AML-193 (cell line): Measurements from ENCODE around the gene CTAG2.
"Not testable (repeated sequence)": the region's sequence is repeated elsewhere in the genome, so short reads cannot be mapped to it uniquely, and the experiment has no call there.

Experiments
- DNase-seq, 2 experiments: peaks; one replicate each; lab custom pipeline; 2025; lab: John Stamatoyannopoulos, UW

Gene CTAG2

DNA sequence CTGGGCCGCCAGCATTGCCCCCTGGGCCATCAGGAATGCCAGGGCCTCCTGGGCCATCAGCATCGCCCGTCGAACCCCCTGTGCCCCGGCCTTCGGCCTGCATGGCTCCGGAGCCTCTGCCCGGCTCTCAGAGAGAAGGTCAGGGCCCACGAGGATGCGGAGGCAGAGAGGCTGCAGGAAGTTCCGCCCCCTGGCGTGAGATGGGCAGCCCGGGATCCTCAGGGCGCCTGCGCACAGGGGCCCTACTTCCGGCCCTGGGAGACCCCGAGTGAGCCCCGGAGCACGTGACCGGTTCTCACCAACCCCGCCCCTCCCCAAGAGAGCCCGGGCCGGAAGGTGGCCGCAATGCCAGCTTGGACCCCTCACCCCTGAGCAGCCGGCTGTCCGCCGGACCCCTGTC lies at the start of gene CTAG2:
Gene CTAG2, minus strand, starts transcription at position 167 of the 400 bp plus-strand sequence. Its CDS starts 64 bp downstream, at position 103.
- not testable (repeated sequence) for DNase-seq

DNA sequence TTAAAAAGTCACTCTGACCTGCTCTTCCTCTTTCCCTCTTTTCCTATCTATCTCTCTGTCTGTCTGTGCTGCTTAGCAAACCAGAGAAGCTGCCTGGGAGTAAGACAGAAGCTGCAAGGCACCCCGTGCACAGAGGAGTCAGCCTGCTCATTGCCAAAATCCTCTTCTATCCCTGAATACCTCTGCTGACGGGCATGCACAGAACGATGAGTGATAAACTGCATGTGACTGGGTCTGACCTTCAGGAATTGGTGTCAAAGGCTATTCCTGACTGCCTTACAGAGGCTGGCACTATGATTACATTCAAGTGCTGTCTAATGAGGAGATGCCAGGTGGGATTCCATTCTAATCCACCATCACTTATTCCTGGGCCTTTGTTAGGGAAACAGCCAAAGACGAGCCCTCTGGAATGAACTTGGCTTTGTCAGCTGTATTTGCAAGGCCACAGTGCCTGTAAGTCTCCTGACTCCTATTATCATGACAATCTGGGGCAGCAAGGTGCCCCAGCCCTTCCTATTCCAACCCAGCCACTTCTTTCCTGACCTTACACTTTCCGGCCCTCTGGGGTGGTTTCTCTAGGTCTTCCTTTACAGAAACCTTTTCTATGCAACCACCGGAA lies 45.4 kb upstream of the CTAG2 start:
- DNase-seq, result no peak

DNA sequence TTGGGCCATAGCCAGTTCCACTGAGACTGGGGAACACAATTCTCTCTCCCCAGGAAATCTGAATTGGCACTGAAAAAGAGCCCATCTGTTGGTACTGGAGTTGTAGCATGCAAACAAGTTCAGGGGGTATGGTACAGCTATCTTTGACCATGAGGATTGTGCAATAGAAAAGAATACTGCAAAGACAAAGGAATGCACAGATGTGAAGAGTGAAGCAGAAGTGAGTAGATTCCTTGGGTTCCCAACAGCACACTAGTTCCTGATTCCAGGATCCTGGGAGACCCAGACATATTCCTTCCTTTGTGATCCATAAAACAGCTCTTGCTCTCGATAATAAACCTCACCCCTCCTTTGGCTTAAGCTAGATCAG lies 43.3 kb upstream of the CTAG2 start:
- DNase-seq, result no peak

DNA sequence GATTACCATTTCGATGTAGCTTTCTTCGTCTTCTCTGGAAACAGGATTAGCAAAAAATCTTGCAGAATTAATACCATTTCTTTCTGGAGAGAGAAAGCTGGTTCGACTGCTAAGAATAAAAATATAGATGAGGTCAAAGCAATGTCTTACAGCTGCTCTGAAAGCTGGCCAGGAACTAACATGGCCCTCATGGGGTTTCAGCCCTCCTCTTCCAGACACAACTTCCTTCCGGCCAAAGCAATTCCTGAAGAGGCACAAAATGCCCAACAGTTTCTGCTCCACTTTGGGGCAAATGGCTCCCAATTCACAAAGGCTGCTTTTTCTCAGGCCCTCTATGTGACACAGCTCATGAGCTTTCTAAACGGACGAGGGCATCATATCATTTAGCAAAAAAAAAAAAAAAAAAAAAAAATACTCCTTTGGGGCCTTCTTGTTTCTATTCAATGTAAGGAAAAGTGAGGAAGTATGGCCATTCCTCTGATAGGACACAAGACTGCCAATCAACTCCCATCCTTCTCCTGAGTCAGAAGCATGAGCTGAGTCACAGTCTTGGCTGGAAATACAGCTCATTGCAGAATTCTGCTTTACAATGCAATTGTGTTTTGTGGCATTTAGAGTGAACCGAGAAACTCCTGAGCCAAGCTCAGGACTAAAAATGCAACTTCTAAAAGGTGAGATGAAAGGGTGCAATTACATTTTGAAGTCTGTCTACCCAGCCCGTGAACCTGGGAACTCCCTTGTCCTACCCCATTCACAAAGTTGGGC lies 42.7 kb upstream of the CTAG2 start:
- no peak for DNase-seq

DNA sequence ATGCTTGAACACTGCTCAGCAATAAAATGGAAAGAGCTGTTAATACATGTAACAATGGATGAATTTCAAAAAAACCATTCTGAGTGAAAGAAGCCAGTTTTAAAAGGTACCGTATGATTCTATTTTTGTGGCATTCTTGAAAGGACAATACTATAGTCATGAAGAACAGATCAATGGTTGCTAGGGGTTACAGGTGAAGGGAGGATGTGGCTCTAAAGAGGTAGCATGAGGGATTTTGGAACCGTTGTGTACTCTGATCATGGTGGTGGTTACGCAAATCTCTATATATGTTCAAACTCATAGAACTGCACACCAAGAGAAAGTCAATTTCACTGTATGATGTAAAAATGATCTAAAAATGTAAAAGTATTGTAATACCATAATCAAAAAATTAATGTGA lies 40.0 kb upstream of the CTAG2 start:
- no peak for DNase-seq

DNA sequence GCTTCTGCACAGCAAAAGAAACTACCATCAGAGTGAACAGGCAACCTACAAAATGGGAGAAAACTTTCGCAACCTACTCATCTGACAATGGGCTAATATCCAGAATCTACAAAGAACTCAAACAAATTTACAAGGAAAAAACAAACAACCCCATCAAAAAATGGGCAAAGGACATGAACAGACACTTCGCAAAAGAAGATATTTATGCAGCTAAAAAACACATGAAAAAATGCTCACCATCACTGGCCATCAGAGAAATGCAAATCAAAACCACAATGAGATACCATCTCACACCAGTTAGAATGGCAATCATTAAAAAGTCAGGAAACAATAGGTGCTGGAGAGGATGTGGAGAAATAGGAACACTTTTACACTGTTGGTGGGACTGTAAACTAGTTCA lies 37.1 kb upstream of the CTAG2 start:
- DNase-seq, result not testable (repeated sequence)

DNA sequence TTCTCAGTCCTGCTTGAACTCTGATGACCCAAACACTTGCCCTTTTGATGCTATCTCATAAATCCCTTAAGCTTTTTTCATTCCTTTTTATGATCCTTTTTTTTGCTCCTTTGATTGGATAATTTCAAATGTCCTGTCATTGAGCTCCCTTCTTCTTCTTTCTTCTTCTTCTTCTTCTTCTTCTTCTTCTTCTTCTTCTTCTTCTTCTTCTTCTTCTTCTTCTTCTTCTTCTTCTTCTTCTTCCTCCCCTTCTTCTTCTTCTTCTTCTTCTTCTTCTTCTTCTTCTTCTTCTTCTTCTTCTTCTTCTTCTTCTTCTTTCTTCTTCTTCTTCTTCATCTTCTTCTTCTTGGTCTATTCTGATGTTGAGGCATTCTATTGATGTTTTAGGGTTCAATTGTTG lies 18.7 kb upstream of the CTAG2 start:
- DNase-seq, result not testable (repeated sequence)

DNA sequence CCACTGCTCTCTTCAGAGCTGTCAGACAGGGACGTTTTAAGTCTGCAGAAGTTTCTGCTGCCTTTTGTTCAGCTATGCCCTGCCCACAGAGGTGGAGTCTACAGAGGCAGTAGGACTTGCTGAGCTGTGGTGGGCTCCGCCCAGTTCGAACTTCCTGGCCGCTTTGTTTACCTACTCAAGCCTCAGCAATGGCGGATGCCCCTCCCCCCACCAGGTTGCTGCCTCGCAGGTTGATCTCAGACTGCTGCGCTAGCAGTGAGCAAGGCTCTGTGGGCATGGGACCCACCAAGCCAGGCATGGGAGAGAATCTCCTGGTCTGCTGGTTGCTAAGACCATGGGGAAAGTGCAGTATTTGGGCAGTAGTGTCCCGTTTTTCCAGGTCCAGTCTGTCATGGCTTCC lies 17.5 kb upstream of the CTAG2 start:
- not testable (repeated sequence) for DNase-seq

DNA sequence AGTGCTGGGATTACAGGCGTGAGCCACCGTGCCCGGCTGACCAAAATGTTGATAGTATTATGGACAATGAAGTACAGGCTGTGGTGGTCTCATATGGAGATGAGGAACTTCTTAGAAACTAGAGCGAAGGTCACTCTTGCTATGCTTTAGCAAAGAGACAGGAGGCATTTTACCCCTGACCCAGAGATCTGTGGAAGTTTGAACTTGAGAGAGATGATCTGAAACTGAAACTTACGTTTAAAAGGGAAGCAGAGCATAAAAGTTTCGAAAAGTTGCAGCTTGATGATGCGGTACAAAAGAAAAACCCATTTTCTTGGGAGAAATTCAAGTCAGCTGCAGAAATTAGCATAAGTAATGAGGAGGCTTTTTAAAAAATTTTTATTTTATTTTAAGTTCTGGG lies 8.5 kb upstream of the CTAG2 start:
- DNase-seq, result no peak

DNA sequence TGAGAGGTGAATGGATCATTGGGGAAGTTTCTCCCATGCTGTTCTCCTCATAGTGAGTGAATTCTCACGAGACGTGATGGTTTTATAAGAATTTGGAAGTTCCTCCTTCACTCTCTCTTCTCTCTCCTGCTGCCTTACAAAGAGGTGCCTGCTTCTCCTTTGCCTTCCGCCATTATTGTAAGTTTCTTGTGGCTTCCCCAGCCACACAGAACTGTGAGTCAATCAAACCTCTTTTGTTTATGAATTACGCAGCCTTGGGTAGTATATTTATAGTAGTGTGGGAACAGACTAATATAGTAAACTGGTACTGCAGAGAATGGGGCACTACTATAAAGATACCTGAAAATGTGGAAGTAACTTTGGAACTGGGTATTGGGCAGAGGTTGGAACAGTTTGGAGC lies 7.8 kb upstream of the CTAG2 start:
- no peak for DNase-seq

DNA sequence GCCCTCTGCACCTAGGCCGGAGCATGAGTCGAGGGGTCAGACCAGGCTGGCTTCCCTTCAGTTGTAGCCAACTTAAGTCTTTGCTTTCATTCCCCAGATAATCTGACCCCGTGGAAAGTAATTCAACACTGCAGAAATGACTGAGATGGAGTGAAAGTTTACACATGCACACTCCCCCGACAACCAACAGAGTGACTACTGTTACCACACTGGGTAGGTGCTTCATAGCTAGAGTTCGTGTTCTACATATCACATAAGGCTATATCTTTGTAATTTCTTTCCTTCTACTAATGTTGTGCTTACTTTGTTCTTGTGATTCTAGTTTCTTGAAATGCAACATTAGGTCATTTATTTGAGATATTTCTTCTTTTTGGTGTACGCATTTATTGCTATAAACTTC lies 7.2 kb upstream of the CTAG2 start:
- no peak for DNase-seq

DNA sequence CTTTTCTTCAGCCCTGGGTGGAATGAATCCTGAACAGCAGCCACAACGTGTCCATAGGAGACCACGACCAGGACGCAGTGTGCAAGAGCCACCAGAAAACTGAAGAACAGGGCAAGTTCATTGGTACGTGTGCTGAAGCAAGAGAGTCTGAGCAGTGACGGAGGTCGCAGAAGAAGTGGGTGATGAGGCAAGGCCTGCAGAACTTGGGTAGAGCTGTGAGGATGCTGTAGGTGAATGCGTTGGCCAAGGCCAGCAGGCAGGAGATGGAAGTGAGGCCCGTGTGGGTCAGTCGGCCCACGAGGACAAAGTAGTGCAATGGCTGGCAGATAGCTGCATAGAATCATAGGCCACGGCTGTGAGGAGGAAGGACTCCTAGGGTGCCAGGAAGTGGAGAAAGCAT lies 5.6 kb upstream of the CTAG2 start:
- DNase-seq, result no peak

DNA sequence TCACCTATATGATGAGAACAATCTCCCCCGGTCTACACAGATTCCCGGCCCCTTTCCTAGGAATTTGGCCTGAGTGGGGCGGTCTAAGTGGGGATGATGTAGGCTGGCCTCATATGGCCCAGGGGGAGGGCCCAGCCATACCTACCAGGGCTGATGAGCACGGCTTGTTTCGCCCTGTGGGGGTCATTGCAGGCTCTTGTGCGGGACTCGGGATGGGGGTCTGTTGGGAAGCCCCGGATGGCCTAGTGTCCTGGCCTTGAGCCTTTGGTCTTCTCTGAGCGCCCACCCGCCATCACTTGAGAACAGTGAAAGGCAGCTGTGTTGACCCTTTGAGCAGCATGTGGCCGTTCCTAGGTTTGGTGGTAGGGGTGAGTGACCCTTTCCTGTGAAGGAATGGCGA lies 4.8 kb upstream of the CTAG2 start:
- no peak for DNase-seq

DNA sequence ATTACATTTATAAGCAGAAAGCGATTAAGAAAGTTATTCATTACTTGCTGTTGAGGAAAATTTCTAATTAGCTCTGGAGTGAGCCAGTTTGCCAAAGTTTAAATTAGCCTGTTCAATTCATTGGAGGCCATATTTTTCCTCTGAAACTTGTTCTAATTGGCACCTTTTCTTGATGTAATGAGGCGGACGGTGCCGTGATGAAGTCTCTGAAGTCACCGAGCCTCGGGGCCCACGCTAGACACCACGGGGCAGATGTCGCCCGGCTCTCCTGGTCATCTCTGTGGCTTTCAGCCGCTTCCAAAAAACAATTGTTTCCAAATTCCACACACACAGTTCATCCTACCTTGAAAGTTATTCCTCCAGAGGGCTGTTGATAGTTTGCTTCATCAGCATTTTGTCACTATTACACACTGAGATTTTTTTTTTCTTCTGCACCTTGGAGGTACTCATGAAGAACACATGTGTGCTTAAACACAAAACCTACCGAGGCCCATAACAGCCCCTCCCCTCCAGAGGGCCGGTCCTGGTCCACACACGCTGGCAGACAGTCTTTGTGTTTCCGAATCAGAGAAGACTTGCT lies 3.9 kb upstream of the CTAG2 start:
- DNase-seq, result no peak

DNA sequence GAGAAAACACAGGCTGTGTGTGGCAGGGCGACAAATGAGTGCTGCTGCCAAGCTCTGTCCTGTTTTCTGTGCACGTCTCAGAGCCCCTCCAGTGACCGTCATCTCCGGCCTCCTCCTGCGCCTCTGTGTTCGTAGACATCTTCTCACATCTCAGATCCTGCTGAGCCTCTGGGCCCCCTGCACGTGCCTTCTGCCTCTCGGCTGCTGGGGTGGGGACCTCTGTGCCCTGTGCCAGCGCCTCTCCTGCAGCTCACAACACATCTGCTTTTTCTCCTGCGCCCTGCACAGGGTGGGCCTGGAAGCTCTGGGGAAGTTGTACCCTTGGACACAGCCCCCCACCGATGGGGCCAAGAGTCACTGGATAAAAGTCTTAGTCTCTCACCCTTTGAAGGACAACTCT lies 2.4 kb upstream of the CTAG2 start:
- no peak for DNase-seq

DNA sequence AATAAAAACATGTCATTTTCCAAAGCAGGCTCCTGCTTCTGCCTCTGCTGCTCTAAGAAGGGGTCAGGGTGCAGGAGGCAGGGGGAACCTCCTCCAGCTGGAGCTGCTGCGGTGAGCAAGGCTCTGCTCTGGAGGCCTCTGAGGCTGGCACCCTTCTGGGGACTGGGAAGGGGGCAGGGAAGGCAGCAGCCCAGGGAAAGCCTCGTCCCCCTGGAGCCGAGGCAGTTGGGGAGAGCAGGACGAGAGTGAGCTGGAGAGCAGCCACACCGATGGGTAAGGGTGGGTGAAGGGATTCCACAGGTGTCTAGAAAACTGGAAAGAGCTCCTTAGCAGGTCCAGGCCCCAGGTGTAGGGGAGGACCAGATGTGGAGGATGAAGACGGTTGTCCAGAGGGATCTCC lies 2.0 kb upstream of the CTAG2 start:
- no peak for DNase-seq

DNA sequence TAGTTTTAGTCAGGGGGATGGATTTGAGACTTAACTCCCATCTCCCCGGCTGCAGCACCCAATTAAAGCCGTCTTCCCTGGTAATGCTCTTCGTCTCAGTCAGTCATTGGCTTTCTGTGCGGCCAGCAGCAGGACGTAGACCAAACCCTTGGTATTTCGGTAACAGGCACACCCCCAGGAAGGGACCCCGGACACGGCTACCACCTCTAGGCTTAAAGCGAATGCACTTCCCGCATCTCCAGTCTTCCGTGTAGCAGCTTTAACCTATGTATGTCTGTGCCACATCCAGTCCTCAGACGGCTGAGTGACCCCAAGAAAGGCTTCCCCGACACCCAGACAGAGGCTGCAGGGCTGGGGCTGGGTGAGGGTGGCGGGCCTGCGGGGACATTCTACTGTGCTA lies 1.5 kb upstream of the CTAG2 start:
- no peak for DNase-seq

DNA sequence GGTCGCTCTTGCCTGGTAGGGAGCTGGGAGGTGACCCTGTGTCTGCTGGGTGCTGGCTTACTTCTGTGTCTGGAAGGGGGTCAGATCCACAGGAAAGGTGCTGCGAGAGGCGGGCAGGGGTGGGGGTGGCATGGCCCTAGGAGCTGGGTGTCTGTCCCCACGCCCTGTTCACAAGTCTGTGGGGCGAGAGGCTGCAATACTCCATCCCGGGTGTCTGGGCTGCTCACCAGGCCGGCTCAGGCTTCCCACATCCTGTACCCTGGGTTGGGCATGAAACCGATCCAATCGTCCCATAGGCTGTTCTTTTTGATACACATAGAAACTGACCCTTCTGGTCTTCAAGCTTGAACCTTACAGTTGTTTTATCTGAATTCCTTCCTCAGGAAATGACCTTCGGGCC lies 993 bp upstream of the CTAG2 start:
- DNase-seq, result no peak

DNA sequence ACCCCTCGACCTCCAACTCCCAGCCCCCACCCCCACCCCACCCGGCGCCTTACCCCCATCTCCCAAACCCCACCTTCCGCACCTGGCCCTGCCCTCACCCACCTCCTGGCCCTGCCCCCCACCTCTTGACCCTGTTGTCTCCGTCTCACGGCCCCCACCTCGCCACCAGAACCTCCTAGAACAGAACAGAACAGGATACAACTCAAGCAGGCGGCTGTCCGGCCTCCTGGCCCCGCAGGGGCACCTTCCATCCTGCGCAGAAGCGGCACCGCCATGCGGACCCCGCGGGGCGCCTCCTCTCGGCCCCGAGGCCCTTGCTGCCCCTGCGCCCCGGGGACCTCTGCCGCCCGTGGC lies 354 bp downstream of the CTAG2 start:
- no peak for DNase-seq

DNA sequence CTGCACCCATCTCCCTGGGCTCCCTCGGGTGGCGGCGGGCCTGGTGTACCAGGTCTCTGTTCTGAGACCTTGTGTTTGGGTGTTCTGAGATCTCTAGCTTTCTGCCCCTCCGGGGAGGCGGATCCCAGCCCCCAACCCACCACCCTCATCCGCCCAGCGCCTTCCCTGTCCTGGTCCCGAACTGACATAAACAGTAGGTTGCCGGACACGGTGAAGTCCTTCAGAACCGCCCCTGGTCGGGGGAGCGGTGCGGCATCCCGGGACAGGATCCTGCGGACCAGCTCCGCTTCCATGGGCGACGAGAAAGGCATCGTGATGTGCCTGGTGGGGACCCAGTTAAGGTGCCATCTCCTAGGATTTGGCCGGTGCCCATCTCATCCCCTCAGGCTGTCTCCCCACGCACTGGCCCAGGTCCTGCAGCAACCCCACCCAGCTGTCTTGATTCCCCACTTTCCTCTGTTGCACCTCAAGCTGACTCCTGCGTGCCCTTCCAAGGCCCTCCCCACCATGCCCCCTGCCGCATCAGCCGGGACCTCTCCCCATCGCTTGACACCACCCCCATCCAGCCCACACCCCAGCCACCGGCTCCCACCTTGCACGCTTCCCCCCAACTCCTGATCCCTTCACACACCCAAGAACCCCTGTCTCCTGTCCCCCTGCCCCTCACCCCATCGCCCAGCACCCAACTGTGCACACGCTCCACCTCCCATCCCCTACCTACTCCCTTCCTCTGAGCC lies 900 bp downstream of the CTAG2 start:
- DNase-seq, result no peak

DNA sequence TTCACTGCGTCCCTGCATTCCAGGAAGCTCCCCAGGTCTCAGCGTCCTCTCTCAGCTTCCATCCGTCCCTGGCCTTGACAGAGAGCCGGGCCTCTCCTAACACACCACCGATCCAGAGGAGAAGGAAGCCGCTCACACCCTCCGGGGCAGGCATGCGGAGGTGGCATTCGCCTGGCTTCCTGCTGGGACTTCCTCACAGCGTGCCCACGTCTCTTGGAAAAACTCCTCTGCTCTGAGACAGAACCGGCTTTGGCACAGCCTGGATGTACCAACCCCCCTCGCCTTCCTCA lies 3.2 kb downstream of the CTAG2 start:
- DNase-seq, result no peak

DNA sequence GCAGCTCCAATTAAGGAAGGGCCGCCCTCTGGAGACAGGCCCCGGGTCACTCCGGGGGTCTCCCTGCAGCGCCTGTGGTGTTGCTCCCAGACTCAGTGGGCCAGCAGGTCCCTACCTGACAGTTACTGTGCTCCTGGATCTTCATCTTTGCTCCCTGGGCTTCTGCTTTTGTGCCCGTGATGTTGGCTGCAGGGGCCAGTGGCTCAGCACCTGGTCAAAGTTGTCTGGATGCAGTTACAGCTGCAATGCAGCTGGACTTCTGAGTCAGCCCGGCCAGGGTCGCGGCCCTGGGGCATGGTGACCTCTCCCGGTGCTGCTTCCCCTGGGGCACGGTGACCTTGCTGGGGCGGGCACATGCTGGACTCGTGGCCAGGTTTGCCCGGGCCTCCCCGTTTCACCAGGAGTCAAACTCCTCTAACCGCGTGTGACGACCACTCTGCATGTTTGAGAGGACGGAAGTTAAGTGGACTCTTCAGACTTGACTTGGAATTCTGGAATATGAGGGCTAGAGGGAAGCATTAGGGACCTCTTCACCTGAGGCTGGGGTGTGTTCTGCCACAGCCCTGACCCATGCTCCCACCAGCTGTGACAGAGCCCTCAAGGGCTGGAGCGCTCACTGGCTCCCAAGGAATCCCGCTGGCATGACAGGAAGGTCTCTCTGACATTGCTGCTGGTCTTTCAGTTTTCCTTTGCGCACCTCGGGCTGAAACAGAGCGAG lies 3.7 kb downstream of the CTAG2 start:
- no peak for DNase-seq

DNA sequence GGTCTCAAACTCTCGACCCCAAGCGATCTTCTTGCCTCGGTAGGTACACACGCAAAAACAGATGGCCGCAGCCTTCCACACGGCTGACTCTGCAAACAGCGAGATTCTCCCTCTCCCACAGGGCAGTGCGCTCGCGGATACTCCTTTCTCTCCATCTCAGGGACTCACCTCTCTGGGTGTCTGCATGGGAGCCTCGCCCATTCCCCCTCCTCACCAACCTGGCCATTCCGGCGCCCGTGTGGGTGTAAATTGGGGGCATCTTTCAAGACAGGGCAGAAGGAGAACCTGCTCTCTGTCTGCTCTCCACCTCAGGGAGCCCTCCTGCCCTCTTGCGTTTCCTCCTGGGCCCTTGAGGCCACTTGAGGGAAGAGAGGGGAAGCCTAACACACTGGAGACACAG lies 4.4 kb downstream of the CTAG2 start:
- no peak for DNase-seq
